ENCODE measurements around the gene CCL8.
A peak's percentile ranks its signal among the peaks of the same experiment; 100 is the strongest.

The CCL8 gene

GRCh38 chr17:34306466-34306865 is 12.8 kb upstream of the CCL8 start:
- Mint-ChIP-seq H3K36me3 (ENCODE audit: low read depth) (no peaks in the 10 kb centered on the region), H3K27ac (peak overlapping the region in 2 of 3 experiments; percentile 2 to 11), H3K27me3 (ENCODE audit: low read depth) (peaks cover 8% of the 10 kb centered on the region), H3K9me3 (no peaks in the 10 kb centered on the region), H3K4me3 (no peak overlapping the region), H3K4me1 (peaks cover 33% of the 10 kb centered on the region)
- TF ChIP-seq CTCF (IDR thresholded peaks at IDR 0.05; ENCODE audit: unreplicated experiment in 3 of 3) = peak in 1 of 3 experiments; percentile 9

- Mint-ChIP-seq H3K9me3 (no peaks in the 10 kb centered on the region), H3K4me1 (peaks cover 31% of the 10 kb centered on the region), H3K27ac (peak overlapping the region in 2 of 3 experiments; percentile 2 to 11), H3K36me3 (ENCODE audit: low read depth) (no peaks in the 10 kb centered on the region), H3K27me3 (ENCODE audit: low read depth) (peaks cover 8% of the 10 kb centered on the region), H3K4me3 (no peak overlapping the region)
- no peak for TF ChIP-seq CTCF (IDR thresholded peaks at IDR 0.05; ENCODE audit: unreplicated experiment in 3 of 3)
Measured at GRCh38 chr17:34307110-34307509, 12.1 kb upstream of the CCL8 start.

GRCh38 chr17:34308371-34308770 is 10.9 kb upstream of the CCL8 start:
- H3K36me3 Mint-ChIP-seq (ENCODE audit: low read depth) = no peaks in the 10 kb centered on the region
- H3K9me3 Mint-ChIP-seq = no peaks in the 10 kb centered on the region
- no peak overlapping the region for H3K4me3 Mint-ChIP-seq
- H3K4me1 Mint-ChIP-seq = peaks cover 42% of the 10 kb centered on the region
- H3K27ac Mint-ChIP-seq = no peak overlapping the region
- H3K27me3 Mint-ChIP-seq (ENCODE audit: low read depth) = peaks cover 14% of the 10 kb centered on the region
- TF ChIP-seq CTCF (IDR thresholded peaks at IDR 0.05; ENCODE audit: unreplicated experiment in 3 of 3) = no peak

GRCh38 chr17:34311291-34311690 is 7.9 kb upstream of the CCL8 start:
- no peak for TF ChIP-seq CTCF (IDR thresholded peaks at IDR 0.05; ENCODE audit: unreplicated experiment in 3 of 3)
- Mint-ChIP-seq H3K27me3 (ENCODE audit: low read depth) (peaks cover 7% of the 10 kb centered on the region), H3K36me3 (ENCODE audit: low read depth) (no peaks in the 10 kb centered on the region), H3K4me3 (no peak overlapping the region), H3K27ac (no peak overlapping the region), H3K9me3 (no peaks in the 10 kb centered on the region), H3K4me1 (peaks cover 53% of the 10 kb centered on the region)

GRCh38 chr17:34312080-34312479 is 7.2 kb upstream of the CCL8 start:
- H3K4me3 Mint-ChIP-seq = peak overlapping the region in 1 of 3 experiments; percentile 14
- peaks cover 7% of the 10 kb centered on the region for H3K27me3 Mint-ChIP-seq (ENCODE audit: low read depth)
- H3K27ac Mint-ChIP-seq = peak overlapping the region; percentile 5 to 56 (median 51)
- H3K4me1 Mint-ChIP-seq = peaks cover 47% of the 10 kb centered on the region
- no peak for TF ChIP-seq CTCF (IDR thresholded peaks at IDR 0.05; ENCODE audit: unreplicated experiment in 3 of 3)
- H3K9me3 Mint-ChIP-seq = no peaks in the 10 kb centered on the region
- H3K36me3 Mint-ChIP-seq (ENCODE audit: low read depth) = no peaks in the 10 kb centered on the region

GRCh38 chr17:34313164-34313563 is 6.1 kb upstream of the CCL8 start:
- no peaks in the 10 kb centered on the region for H3K36me3 Mint-ChIP-seq (ENCODE audit: low read depth)
- H3K27ac Mint-ChIP-seq = peak overlapping the region in 1 of 3 experiments; percentile 34
- H3K4me3 Mint-ChIP-seq = no peak overlapping the region
- peaks cover 36% of the 10 kb centered on the region for H3K4me1 Mint-ChIP-seq
- no peak for TF ChIP-seq CTCF (IDR thresholded peaks at IDR 0.05; ENCODE audit: unreplicated experiment in 3 of 3)
- no peaks in the 10 kb centered on the region for H3K9me3 Mint-ChIP-seq
- H3K27me3 Mint-ChIP-seq (ENCODE audit: low read depth) = peaks cover 7% of the 10 kb centered on the region

Data from nephron (organoid).